Neural cell (in vitro differentiated cells): Measurements from ENCODE around the gene FAM98B. TPM values are rescaled to one million over a fixed set of nuclear protein-coding genes. Genes with fewer than 3 reads are reported as not detected.

Experiments
- H2AFZ ChIP-seq: fragments of 200-600, 300-800 bp; sonication (generic), shearing (Covaris generic); 2 replicates; pipeline ENCODE4 v1.6.0; 2014; ENCODE audit warnings: low read depth, mild to moderate bottlenecking, antibody characterized with exemption, low read length, moderate library complexity
- H3F3A ChIP-seq: fragments of 200-600 bp; shearing (Covaris generic); 2 replicates; pipeline ENCODE4 v1.6.1; 2016; ENCODE audit warnings: mild to moderate bottlenecking, moderate library complexity, mixed read lengths, antibody characterized with exemption, low read length; ENCODE audit not compliant: insufficient read depth, poor library complexity, severe bottlenecking
- H3K27ac ChIP-seq: fragments of 200-600, 300-800 bp; sonication (generic), shearing (Covaris generic); 2 replicates; pipeline ENCODE4 v1.5.1; 2014; ENCODE audit warnings: mild to moderate bottlenecking, low read length, moderate library complexity
- H3K27me3 ChIP-seq: fragments of 300-800, 200-600 bp; sonication (generic), shearing (Covaris generic); 2 replicates; pipeline ENCODE4 v1.6.0; 2014; ENCODE audit warnings: mild to moderate bottlenecking, low read depth, low read length, moderate library complexity; ENCODE audit not compliant: insufficient read depth
- H3K36me3 ChIP-seq: fragments of 300-800, 200-600 bp; sonication (generic), shearing (Covaris generic); 2 replicates; pipeline ENCODE4 v1.5.1; 2014; ENCODE audit warnings: mild to moderate bottlenecking, antibody characterized with exemption, low read length, moderate library complexity; ENCODE audit not compliant: insufficient read depth
- H3K4me2 ChIP-seq: fragments of 300-800, 200-600 bp; sonication (generic), shearing (Covaris generic); 2 replicates; pipeline ENCODE4 v1.6.0; 2014; ENCODE audit warnings: mild to moderate bottlenecking, low read length
- H3K4me3 ChIP-seq: fragments of 300-800, 200-600 bp; sonication (generic), shearing (Covaris generic); 2 replicates; pipeline ENCODE4 v1.5.1; 2014; ENCODE audit warnings: mild to moderate bottlenecking, low read length, moderate library complexity
- H3K79me2 ChIP-seq: fragments of 200-600 bp; shearing (Covaris generic); replicated peaks from 2 replicates; pipeline ENCODE4 v1.6.0; 2014; ENCODE audit warnings: mild to moderate bottlenecking, low read length, moderate library complexity; ENCODE audit not compliant: insufficient read depth
- H3K9ac ChIP-seq: fragments of 300-800, 200-600 bp; sonication (generic), shearing (Covaris generic); 2 replicates; pipeline ENCODE4 v1.6.1; 2016; ENCODE audit warnings: mild to moderate bottlenecking, low read length, mixed read lengths
- H3K9me2 ChIP-seq: fragments of 200-600 bp; shearing (Covaris generic); 2 replicates; pipeline ENCODE4 v1.6.1; 2016; ENCODE audit warnings: mild to moderate bottlenecking, low read length, mixed read lengths; ENCODE audit not compliant: insufficient read depth
- H3K9me3 ChIP-seq: fragments of 200-600, 300-800 bp; sonication (generic), shearing (Covaris generic); 2 replicates; pipeline ENCODE4 v1.6.1; 2016; ENCODE audit warnings: mild to moderate bottlenecking, mixed run types, low read length, moderate library complexity, mixed read lengths
- H4K20me1 ChIP-seq: fragments of 200-600 bp; shearing (Covaris generic); 2 replicates; pipeline ENCODE4 v1.6.1; 2016; ENCODE audit warnings: mild to moderate bottlenecking, mixed run types; ENCODE audit not compliant: insufficient read depth
- CTCF ChIP-seq: fragments of 450-650 bp; IDR thresholded peaks from 2 replicates; pipeline ENCODE4 v1.5.1; 2014; ENCODE audit warnings: antibody characterized with exemption, mild to moderate bottlenecking, moderate library complexity; ENCODE audit not compliant: poor library complexity, severe bottlenecking
- EP300 ChIP-seq: fragments of 450-650 bp; conservative IDR thresholded peaks from 2 replicates; pipeline ENCODE4 v1.6.1; 2014; ENCODE audit warnings: antibody characterized with exemption, mild to moderate bottlenecking, moderate library complexity; ENCODE audit not compliant: poor library complexity, severe bottlenecking
- EZH2 ChIP-seq: fragments of 200-600, 300-800 bp; shearing (Covaris generic), sonication (generic); IDR thresholded peaks from 2 replicates; pipeline ENCODE4 v1.6.1; 2014; ENCODE audit warnings: antibody characterized with exemption, low read length, borderline replicate concordance, mild to moderate bottlenecking; ENCODE audit not compliant: insufficient read depth, poor library complexity, severe bottlenecking
- MXI1 ChIP-seq: fragments of 450-650 bp; conservative IDR thresholded peaks from 2 replicates; pipeline ENCODE4 v1.6.1; 2014; ENCODE audit warnings: antibody characterized with exemption, mild to moderate bottlenecking; ENCODE audit not compliant: poor library complexity, severe bottlenecking
- POLR2AphosphoS5 ChIP-seq: IDR thresholded peaks from 2 replicates; pipeline ENCODE4 v1.6.1; 2012
- RAD21 ChIP-seq: fragments of 450-650 bp; conservative IDR thresholded peaks from 2 replicates; pipeline ENCODE4 v1.6.1; 2014; ENCODE audit warnings: antibody characterized with exemption, mild to moderate bottlenecking, moderate library complexity
- REST ChIP-seq: IDR thresholded peaks from 2 replicates; pipeline ENCODE4 v1.6.1; 2012; ENCODE audit warnings: borderline replicate concordance
- SMC3 ChIP-seq: fragments of 450-650 bp; conservative IDR thresholded peaks from 2 replicates; pipeline ENCODE4 v1.6.1; 2014; ENCODE audit warnings: antibody characterized with exemption, mild to moderate bottlenecking, moderate library complexity; ENCODE audit not compliant: poor library complexity
- TAF1 ChIP-seq: IDR thresholded peaks from 2 replicates; pipeline ENCODE4 v1.6.1; 2012; ENCODE audit warnings: low read depth
- polyA plus RNA-seq: library from polyadenylated mRNA; depleted of rRNA; stranded (reverse); fragments of >200 nt; gene quantifications from 2 replicates; pipeline ENCODE4 v1.2.3, GENCODE V29; 2014

FAM98B gene
- polyA plus RNA-seq, 1 donor from 2014 or later, result 12.7 TPM

GRCh38 chr15:38425269-38425668, 28.7 kb upstream of the FAM98B start:
- Histone ChIP-seq H3K9me2 (no peaks in the 10 kb centered on the region), H3F3A (no peaks in the 10 kb centered on the region), H4K20me1 (no peaks in the 10 kb centered on the region), H3K27me3 (no peaks in the 10 kb centered on the region), H3K4me3 (no peak overlapping the region), H3K36me3 (no peaks in the 10 kb centered on the region), H2AFZ (no peak overlapping the region), H3K9ac (no peak overlapping the region), H3K27ac (no peak overlapping the region), H3K9me3 (no peaks in the 10 kb centered on the region), H3K4me2 (no peak overlapping the region), H3K79me2 (no peaks in the 10 kb centered on the region)
- no peak for TF ChIP-seq MXI1
- no peak for TF ChIP-seq TAF1

- H3K9ac ChIP-seq, result no peak overlapping the region
- no peak overlapping the region for H3K4me3 ChIP-seq
- H3K79me2 ChIP-seq, result no peaks in the 10 kb centered on the region
- no peak overlapping the region for H3K27ac ChIP-seq
- H3K9me2 ChIP-seq, result no peaks in the 10 kb centered on the region
- H4K20me1 ChIP-seq, result no peaks in the 10 kb centered on the region
- H3F3A ChIP-seq, result no peaks in the 10 kb centered on the region
- H3K27me3 ChIP-seq, result no peaks in the 10 kb centered on the region
- H3K9me3 ChIP-seq, result no peaks in the 10 kb centered on the region
- H3K4me2 ChIP-seq, result no peak overlapping the region
- H2AFZ ChIP-seq, result no peak overlapping the region
- H3K36me3 ChIP-seq, result no peaks in the 10 kb centered on the region
- TF ChIP-seq CTCF (no peak), POLR2AphosphoS5 (no peak), SMC3 (no peak), EP300 (no peak), MXI1 (no peak), EZH2 (no peak), REST (no peak), TAF1 (no peak), RAD21 (no peak)
These were observed 26.5 kb upstream of the FAM98B start for GRCh38 chr15:38427380-38427779.

- Histone ChIP-seq H3K79me2 (no peaks in the 10 kb centered on the region), H3K27me3 (no peaks in the 10 kb centered on the region), H3K4me3 (no peak overlapping the region), H3K36me3 (no peaks in the 10 kb centered on the region), H3F3A (no peaks in the 10 kb centered on the region), H4K20me1 (no peaks in the 10 kb centered on the region), H3K9me2 (no peaks in the 10 kb centered on the region), H3K4me2 (no peak overlapping the region), H3K27ac (no peak overlapping the region), H3K9me3 (no peaks in the 10 kb centered on the region), H3K9ac (no peak overlapping the region), H2AFZ (no peak overlapping the region)
- TF ChIP-seq CTCF (no peak), SMC3 (no peak), EP300 (no peak), POLR2AphosphoS5 (no peak), TAF1 (no peak), REST (no peak), MXI1 (no peak), EZH2 (no peak), RAD21 (no peak)
These were observed 23.7 kb upstream of the FAM98B start for GRCh38 chr15:38430106-38430760.
